ENCODE data around the gene SLC12A8. TPM values are rescaled to one million over a fixed set of nuclear protein-coding genes. Genes with fewer than 3 reads are reported as not detected.

Gene SLC12A8
- total RNA-seq, 1 donor from 2014 or later = 8.0 TPM

DNA sequence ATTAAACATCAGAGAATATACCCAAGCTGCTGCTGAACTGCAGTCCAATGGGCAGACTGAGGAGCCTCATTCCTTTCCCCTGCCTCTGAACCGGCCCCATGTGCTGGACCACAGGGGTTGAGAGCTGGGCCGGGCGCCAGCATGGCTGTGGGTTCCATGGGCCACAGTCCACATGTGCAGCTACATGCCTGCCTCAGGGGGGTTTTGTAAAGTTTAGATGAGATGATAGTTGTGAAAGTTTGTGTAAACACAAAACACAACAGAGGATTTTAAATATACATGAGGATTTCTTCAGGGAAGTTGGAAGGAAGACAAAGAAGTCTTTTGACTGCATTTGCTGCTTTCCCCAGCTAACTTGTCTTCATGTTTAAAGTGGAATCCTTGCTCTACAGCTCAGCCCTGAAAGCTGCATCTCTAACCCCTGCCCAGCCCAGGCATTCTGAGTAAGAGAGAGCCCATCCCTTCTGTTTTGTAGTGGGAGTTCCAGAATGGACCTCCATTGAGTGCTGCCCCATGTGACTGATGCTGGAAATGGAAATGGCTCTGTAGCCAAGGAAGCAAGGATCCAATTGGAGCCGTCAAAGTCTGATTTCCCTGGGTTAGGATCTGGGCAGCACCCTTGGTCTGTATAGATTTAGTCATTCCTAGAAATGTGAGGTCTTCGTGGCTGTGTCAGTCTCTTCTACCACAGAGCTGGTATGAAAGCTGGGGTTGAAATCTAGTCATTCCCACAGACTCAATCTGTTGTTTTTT is 17.5 kb downstream of the SLC12A8 start:
- TF ChIP-seq, protein P1, sequence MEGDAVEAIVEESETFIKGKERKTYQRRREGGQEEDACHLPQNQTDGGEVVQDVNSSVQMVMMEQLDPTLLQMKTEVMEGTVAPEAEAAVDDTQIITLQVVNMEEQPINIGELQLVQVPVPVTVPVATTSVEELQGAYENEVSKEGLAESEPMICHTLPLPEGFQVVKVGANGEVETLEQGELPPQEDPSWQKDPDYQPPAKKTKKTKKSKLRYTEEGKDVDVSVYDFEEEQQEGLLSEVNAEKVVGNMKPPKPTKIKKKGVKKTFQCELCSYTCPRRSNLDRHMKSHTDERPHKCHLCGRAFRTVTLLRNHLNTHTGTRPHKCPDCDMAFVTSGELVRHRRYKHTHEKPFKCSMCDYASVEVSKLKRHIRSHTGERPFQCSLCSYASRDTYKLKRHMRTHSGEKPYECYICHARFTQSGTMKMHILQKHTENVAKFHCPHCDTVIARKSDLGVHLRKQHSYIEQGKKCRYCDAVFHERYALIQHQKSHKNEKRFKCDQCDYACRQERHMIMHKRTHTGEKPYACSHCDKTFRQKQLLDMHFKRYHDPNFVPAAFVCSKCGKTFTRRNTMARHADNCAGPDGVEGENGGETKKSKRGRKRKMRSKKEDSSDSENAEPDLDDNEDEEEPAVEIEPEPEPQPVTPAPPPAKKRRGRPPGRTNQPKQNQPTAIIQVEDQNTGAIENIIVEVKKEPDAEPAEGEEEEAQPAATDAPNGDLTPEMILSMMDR (IDR thresholded peaks at IDR 0.05; ENCODE audit: unreplicated experiment) = no peak

GRCh38 chr3:125194061-125194848 is 18.3 kb downstream of the SLC12A8 start:
- Mint-ChIP-seq H3K9me3 (no peaks in the 10 kb centered on the region), H3K36me3 (no peaks in the 10 kb centered on the region), H3K27ac (no peak overlapping the region), H3K4me3 (no peak overlapping the region), H3K4me1 (peaks cover 7% of the 10 kb centered on the region), H3K27me3 (ENCODE audit: low read depth) (no peaks in the 10 kb centered on the region)
- DNase-seq (ENCODE audit: low spot score in 2 of 2, unreplicated experiment in 2 of 2) = no peak
- TF ChIP-seq, protein P1 (IDR thresholded peaks at IDR 0.05; ENCODE audit: unreplicated experiment) = no peak

More for the DNA sequence above, 17.5 kb downstream of the SLC12A8 start:
- H3K36me3 Mint-ChIP-seq = no peaks in the 10 kb centered on the region
- H3K9me3 Mint-ChIP-seq = no peaks in the 10 kb centered on the region
- peaks cover 7% of the 10 kb centered on the region for H3K4me1 Mint-ChIP-seq
- H3K4me3 Mint-ChIP-seq = no peak overlapping the region
- no peak for DNase-seq (ENCODE audit: low spot score in 2 of 2, unreplicated experiment in 2 of 2)
- H3K27me3 Mint-ChIP-seq (ENCODE audit: low read depth) = no peaks in the 10 kb centered on the region
- no peak overlapping the region for H3K27ac Mint-ChIP-seq

- TF ChIP-seq, protein P1 (IDR thresholded peaks at IDR 0.05; ENCODE audit: unreplicated experiment) = no peak
- DNase-seq (ENCODE audit: low spot score in 2 of 2, unreplicated experiment in 2 of 2) = no peak
- H3K4me1 Mint-ChIP-seq = peaks cover 7% of the 10 kb centered on the region
- no peak overlapping the region for H3K4me3 Mint-ChIP-seq
- H3K36me3 Mint-ChIP-seq = peaks cover 7% of the 10 kb centered on the region
- no peaks in the 10 kb centered on the region for H3K27me3 Mint-ChIP-seq (ENCODE audit: low read depth)
- H3K27ac Mint-ChIP-seq = no peak overlapping the region
- no peaks in the 10 kb centered on the region for H3K9me3 Mint-ChIP-seq
These were observed 20.1 kb downstream of the SLC12A8 start for GRCh38 chr3:125192190-125193035.

DNA sequence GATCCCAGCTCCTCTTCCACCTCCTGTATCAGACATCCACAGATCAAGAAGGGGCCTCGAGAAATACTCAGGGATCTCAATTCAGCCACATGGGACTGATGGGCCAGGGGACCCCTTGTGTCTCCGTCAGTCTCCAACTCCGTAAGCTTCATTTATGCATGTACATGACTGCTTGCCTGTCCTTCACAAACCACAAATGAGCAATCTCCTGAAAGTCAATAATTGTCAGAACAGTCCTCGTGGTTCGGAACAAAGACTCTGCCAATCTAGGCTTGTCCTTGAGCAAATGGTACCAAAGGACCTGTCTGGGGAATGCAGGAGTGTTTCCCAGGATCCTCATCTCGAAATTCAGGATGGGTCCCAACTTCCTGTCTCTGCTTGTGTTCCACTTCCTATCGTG is 20.8 kb downstream of the SLC12A8 start:
- H3K4me3 Mint-ChIP-seq = no peak overlapping the region
- H3K27ac Mint-ChIP-seq = no peak overlapping the region
- peaks cover 7% of the 10 kb centered on the region for H3K4me1 Mint-ChIP-seq
- no peaks in the 10 kb centered on the region for H3K9me3 Mint-ChIP-seq
- DNase-seq (ENCODE audit: low spot score in 2 of 2, unreplicated experiment in 2 of 2) = no peak
- peaks cover 7% of the 10 kb centered on the region for H3K36me3 Mint-ChIP-seq
- TF ChIP-seq, protein P1 (IDR thresholded peaks at IDR 0.05; ENCODE audit: unreplicated experiment) = no peak
- H3K27me3 Mint-ChIP-seq (ENCODE audit: low read depth) = no peaks in the 10 kb centered on the region

GRCh38 chr3:125191256-125191655 is 21.3 kb downstream of the SLC12A8 start:
- Mint-ChIP-seq H3K4me3 (no peak overlapping the region), H3K4me1 (peaks cover 10% of the 10 kb centered on the region), H3K27me3 (ENCODE audit: low read depth) (no peaks in the 10 kb centered on the region), H3K9me3 (no peaks in the 10 kb centered on the region), H3K27ac (no peak overlapping the region), H3K36me3 (peaks cover 7% of the 10 kb centered on the region)
- no peak for DNase-seq (ENCODE audit: low spot score in 2 of 2, unreplicated experiment in 2 of 2)
- TF ChIP-seq, protein P1 (IDR thresholded peaks at IDR 0.05; ENCODE audit: unreplicated experiment) = no peak

Data from mesothelial cell of epicardium (in vitro differentiated cells).